Smooth muscle cell (in vitro differentiated cells): Measurements from ENCODE around the gene DNAJC6. TPM values are rescaled to one million over a fixed set of nuclear protein-coding genes. Genes with fewer than 3 reads are reported as not detected.

Experiments
- DNase-seq: peaks from one replicate; lab custom pipeline; 2025; ENCODE audit not compliant: unreplicated experiment; lab: John Stamatoyannopoulos, UW
- H2AFZ ChIP-seq: fragments of 200-600 bp; sonication (generic); 2 replicates; pipeline ENCODE4 v1.6.0; 2016; ENCODE audit warnings: antibody characterized with exemption, low read depth, mild to moderate bottlenecking
- H3F3A ChIP-seq: fragments of 200-600 bp; sonication (generic); 2 replicates; pipeline ENCODE4 v1.6.0; 2017; ENCODE audit warnings: antibody characterized with exemption, low read depth
- H3K27ac ChIP-seq: fragments of 200-600 bp; sonication (generic); 2 replicates; pipeline ENCODE4 v1.5.1; 2016; ENCODE audit warnings: low read depth, mild to moderate bottlenecking
- H3K27me3 ChIP-seq: fragments of 200-600 bp; sonication (generic); 2 replicates; pipeline ENCODE4 v1.6.1; 2016; ENCODE audit warnings: low read depth, mild to moderate bottlenecking
- H3K36me3 ChIP-seq: fragments of 200-600 bp; sonication (generic); 2 replicates; pipeline ENCODE4 v1.5.1; 2016; ENCODE audit warnings: low read depth
- H3K4me1 ChIP-seq: fragments of 200-600 bp; sonication (generic); 2 replicates; pipeline ENCODE4 v1.5.1; 2016; ENCODE audit warnings: low read depth
- H3K4me2 ChIP-seq: fragments of 200-600 bp; sonication (generic); 2 replicates; pipeline ENCODE4 v1.6.0; 2016; ENCODE audit warnings: mild to moderate bottlenecking
- H3K4me3 ChIP-seq: fragments of 200-600 bp; sonication (generic); 2 replicates; pipeline ENCODE4 v1.5.1; 2016; ENCODE audit warnings: mild to moderate bottlenecking
- H3K79me2 ChIP-seq: fragments of 200-600 bp; sonication (generic); 2 replicates; pipeline ENCODE4 v1.6.0; 2016; ENCODE audit warnings: low read depth, mild to moderate bottlenecking
- H3K9ac ChIP-seq: fragments of 200-600 bp; sonication (generic); 2 replicates; pipeline ENCODE4 v1.6.0; 2016; ENCODE audit warnings: low read depth
- H3K9me3 ChIP-seq: fragments of 200-600 bp; sonication (generic); replicated peaks from 2 replicates; pipeline ENCODE4 v1.5.1; 2016; ENCODE audit warnings: low read depth
- H4K20me1 ChIP-seq: fragments of 200-600 bp; sonication (generic); 2 replicates; pipeline ENCODE4 v1.6.0; 2016; ENCODE audit warnings: low read depth
- CTCF ChIP-seq: fragments of 200-600 bp; sonication (generic); IDR thresholded peaks from 2 replicates; pipeline ENCODE4 v1.5.1; 2017; ENCODE audit warnings: borderline replicate concordance, mild to moderate bottlenecking, antibody characterized with exemption; ENCODE audit not compliant: insufficient read depth, poor library complexity, severe bottlenecking
- WGBS: methylation state at CpG from one replicate; pipeline ENCODE4 v1.1.7; 2016; ENCODE audit warnings: low lambda C conversion rate; 5-methylcytosine and 5-hydroxymethylcytosine counted together
- polyA plus RNA-seq: library from polyadenylated mRNA; unstranded; fragments of >200 nt; fragmentation: Nextera tagmentation; extraction: Ambion mirVana; gene quantifications from 2 replicates; pipeline ENCODE4 v1.2.1, GENCODE V29; 2016
- total RNA-seq: library from RNA; depleted of rRNA; stranded (reverse); fragments of >200 nt; gene quantifications from 2 replicates; pipeline ENCODE4 v1.2.3, GENCODE V29; 2014

Gene DNAJC6
- total and polyA plus RNA-seq, 2 experiments from 2014 or later, result 0.70 to 7.8 TPM

- no peak overlapping the region for H3K27ac ChIP-seq
- H3K27me3 ChIP-seq, result no peaks in the 10 kb centered on the region
- no peaks in the 10 kb centered on the region for H3F3A ChIP-seq
- no peaks in the 10 kb centered on the region for H3K79me2 ChIP-seq
- no peak for TF ChIP-seq CTCF
- WGBS, result 93% methylated on average over 3 of the region's 3 CpGs
- no peaks in the 10 kb centered on the region for H4K20me1 ChIP-seq
- no peak overlapping the region for H3K9ac ChIP-seq
- no peak for DNase-seq
- no peak overlapping the region for H3K4me3 ChIP-seq
- no peaks in the 10 kb centered on the region for H3K36me3 ChIP-seq
- H3K4me1 ChIP-seq, result no peaks in the 10 kb centered on the region
- no peak overlapping the region for H2AFZ ChIP-seq
- H3K4me2 ChIP-seq, result no peak overlapping the region
- H3K9me3 ChIP-seq, result no peaks in the 10 kb centered on the region
These were observed 53.2 kb downstream of the DNAJC6 start for GRCh38 chr1:65362545-65362944.

GRCh38 chr1:65363484-65363883 is 54.1 kb downstream of the DNAJC6 start:
- H3K4me1 ChIP-seq, result no peaks in the 10 kb centered on the region
- H4K20me1 ChIP-seq, result no peaks in the 10 kb centered on the region
- no peaks in the 10 kb centered on the region for H3K27me3 ChIP-seq
- H2AFZ ChIP-seq, result no peak overlapping the region
- no peak for DNase-seq
- no peak overlapping the region for H3K27ac ChIP-seq
- H3K4me3 ChIP-seq, result no peak overlapping the region
- TF ChIP-seq CTCF, result no peak
- no peaks in the 10 kb centered on the region for H3K79me2 ChIP-seq
- no peak overlapping the region for H3K9ac ChIP-seq
- no peak overlapping the region for H3K4me2 ChIP-seq
- H3K36me3 ChIP-seq, result no peaks in the 10 kb centered on the region
- no peaks in the 10 kb centered on the region for H3F3A ChIP-seq
- no peaks in the 10 kb centered on the region for H3K9me3 ChIP-seq
- 91% methylated on average over 2 of the region's 2 CpGs for WGBS

GRCh38 chr1:65368403-65368802 is 59.1 kb downstream of the DNAJC6 start:
- no peak for TF ChIP-seq CTCF
- Histone ChIP-seq H2AFZ (no peak overlapping the region), H3K4me2 (no peak overlapping the region), H3F3A (no peaks in the 10 kb centered on the region), H4K20me1 (no peaks in the 10 kb centered on the region), H3K36me3 (no peaks in the 10 kb centered on the region), H3K79me2 (no peaks in the 10 kb centered on the region), H3K27me3 (no peaks in the 10 kb centered on the region), H3K4me3 (no peak overlapping the region), H3K9ac (no peak overlapping the region), H3K27ac (no peak overlapping the region), H3K4me1 (no peaks in the 10 kb centered on the region), H3K9me3 (no peaks in the 10 kb centered on the region)
- no peak for DNase-seq
- 95% methylated on average over 2 of the region's 2 CpGs for WGBS

GRCh38 chr1:65371544-65371943 is 62.2 kb downstream of the DNAJC6 start:
- Histone ChIP-seq H3K9me3 (no peaks in the 10 kb centered on the region), H4K20me1 (no peaks in the 10 kb centered on the region), H3K36me3 (no peaks in the 10 kb centered on the region), H3K4me2 (no peak overlapping the region), H3F3A (no peaks in the 10 kb centered on the region), H3K9ac (no peak overlapping the region), H3K27ac (no peak overlapping the region), H3K79me2 (no peaks in the 10 kb centered on the region), H3K27me3 (no peaks in the 10 kb centered on the region), H3K4me1 (no peaks in the 10 kb centered on the region), H2AFZ (no peak overlapping the region), H3K4me3 (no peak overlapping the region)
- WGBS, result 95% methylated on average over 3 of the region's 3 CpGs
- DNase-seq, result no peak
- TF ChIP-seq CTCF, result no peak
